ENCODE measurements around the gene UHRF1.
"Not testable (repeated sequence)": the region's sequence is repeated elsewhere in the genome, so short reads cannot be mapped to it uniquely, and the experiment has no call there.

UHRF1 gene

DNA sequence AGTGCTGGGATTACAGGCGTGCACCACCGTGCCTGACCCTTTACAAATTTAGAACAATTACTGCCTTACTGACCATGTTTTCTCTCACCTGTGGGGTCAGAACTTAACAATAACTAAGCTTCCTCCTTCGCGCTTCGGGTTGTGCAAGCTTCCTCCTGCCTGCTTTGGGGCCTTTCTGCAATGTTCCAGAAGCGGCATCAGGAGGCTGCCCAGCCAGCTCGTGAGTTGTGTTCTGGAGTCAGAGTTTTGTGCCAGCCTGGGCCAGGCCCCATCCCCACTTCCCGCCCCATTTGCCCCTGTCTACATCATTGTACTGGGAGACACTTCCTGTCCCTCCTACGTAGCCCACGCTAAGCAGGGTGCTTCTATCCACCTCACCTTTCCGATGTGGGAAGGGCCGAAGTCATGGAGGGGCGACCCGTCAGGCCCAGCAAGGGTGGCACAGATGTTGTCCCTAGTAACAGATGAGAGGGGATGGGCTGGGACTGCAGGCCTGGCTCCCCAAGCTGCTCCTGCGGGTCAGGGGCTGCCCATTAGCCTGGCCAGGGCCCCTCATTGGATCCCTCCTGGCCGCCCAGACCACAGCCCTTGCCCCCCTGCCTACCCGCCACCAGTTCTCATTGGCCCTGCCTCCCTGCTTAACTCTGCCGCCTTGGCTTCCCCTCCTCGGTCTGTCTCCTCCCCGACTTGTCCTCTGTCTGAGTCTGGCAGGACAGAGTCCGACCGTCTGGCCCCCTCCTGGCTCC, 13.4 kb downstream of the UHRF1 start:
- DNase-seq (ENCODE audit: insufficient read length), result no peak
- FAIRE-seq, result no peak

DNA sequence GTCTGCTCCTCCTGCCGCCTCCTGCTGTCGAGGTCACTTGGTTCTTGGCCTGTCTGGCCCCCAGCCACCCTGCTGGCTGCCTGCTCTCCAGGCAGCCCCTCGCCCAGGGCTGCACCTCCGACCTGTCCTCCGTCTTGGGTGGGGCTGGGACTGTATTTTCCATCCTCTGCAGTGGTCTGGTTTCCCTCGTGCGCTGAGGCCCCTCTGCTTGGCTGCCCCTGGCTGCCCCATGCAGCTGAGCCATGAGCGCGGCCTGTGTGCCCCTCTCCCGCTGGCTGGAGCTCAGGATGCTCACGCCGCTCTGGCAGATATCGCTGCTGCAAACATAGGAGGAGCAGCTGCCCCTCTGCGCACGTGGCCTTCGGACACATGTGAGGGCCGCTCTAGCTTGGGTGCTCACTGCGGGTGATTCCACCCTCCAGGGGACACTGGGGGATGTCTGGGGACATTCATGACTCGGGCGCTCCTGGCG, 14.0 kb downstream of the UHRF1 start:
- no peak for TF ChIP-seq POLR2A (IDR thresholded peaks at IDR 0.05; ENCODE audit: low read depth, low read length)
- TF ChIP-seq POLR2AphosphoS5 (IDR thresholded peaks at IDR 0.05; ENCODE audit: low read depth, low read length), result no peak
- TF ChIP-seq TAF1 (IDR thresholded peaks at IDR 0.05; ENCODE audit: borderline replicate concordance, low read depth, low read length), result no peak
- FAIRE-seq (no peak), DNase-seq (ENCODE audit: insufficient read length) (no peak)

More for the DNA sequence above, 13.4 kb downstream of the UHRF1 start:
- TF ChIP-seq POLR2AphosphoS5 (IDR thresholded peaks at IDR 0.05; ENCODE audit: low read depth, low read length) (no peak), POLR2A (IDR thresholded peaks at IDR 0.05; ENCODE audit: low read depth, low read length) (no peak), TAF1 (IDR thresholded peaks at IDR 0.05; ENCODE audit: borderline replicate concordance, low read depth, low read length) (no peak)

DNA sequence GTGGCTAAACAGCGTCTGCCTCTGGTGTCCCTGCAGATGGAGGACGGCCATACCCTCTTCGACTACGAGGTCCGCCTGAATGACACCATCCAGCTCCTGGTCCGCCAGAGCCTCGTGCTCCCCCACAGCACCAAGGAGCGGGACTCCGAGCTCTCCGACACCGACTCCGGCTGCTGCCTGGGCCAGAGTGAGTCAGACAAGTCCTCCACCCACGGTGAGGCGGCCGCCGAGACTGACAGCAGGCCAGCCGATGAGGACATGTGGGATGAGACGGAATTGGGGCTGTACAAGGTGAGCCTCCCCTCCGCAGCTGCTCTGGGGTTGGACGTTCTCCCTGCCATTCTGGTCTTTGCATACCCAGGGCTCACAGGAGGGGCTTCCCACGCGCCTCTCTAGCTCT, 19.9 kb downstream of the UHRF1 start:
- FAIRE-seq, result no peak
- TF ChIP-seq POLR2AphosphoS5 (IDR thresholded peaks at IDR 0.05; ENCODE audit: low read depth, low read length), result no peak
- TF ChIP-seq POLR2A (IDR thresholded peaks at IDR 0.05; ENCODE audit: low read depth, low read length), result no peak
- no peak for TF ChIP-seq TAF1 (IDR thresholded peaks at IDR 0.05; ENCODE audit: borderline replicate concordance, low read depth, low read length)
- no peak for DNase-seq (ENCODE audit: insufficient read length)

DNA sequence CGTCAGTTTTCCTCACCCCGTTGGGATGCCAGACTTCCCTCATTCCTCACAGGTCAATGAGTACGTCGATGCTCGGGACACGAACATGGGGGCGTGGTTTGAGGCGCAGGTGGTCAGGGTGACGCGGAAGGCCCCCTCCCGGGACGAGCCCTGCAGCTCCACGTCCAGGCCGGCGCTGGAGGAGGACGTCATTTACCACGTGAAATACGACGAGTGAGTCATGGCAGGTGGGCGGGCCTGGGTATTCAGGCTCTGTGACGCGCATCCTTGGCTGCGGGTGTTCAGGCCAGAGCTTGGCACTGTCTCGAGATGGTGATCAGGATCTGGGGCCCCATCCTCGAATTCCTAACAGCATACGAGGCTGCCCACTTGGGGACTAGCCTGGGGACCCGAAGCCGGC, 21.4 kb downstream of the UHRF1 start:
- DNase-seq (ENCODE audit: insufficient read length), result no peak
- TF ChIP-seq POLR2A (IDR thresholded peaks at IDR 0.05; ENCODE audit: low read depth, low read length) (no peak), TAF1 (IDR thresholded peaks at IDR 0.05; ENCODE audit: borderline replicate concordance, low read depth, low read length) (no peak), POLR2AphosphoS5 (IDR thresholded peaks at IDR 0.05; ENCODE audit: low read depth, low read length) (no peak)
- no peak for FAIRE-seq

DNA sequence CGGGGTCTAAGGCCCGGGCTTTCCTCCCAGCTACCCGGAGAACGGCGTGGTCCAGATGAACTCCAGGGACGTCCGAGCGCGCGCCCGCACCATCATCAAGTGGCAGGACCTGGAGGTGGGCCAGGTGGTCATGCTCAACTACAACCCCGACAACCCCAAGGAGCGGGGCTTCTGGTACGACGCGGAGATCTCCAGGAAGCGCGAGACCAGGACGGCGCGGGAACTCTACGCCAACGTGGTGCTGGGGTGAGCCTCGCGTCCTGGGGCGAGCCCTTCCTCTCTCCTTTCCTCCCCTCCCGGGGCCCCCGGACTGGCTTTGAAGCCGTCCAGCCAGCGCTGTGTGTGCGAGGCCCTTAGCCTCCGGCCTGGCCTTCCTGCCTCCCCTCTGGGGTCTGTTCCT, 23.4 kb downstream of the UHRF1 start:
- TF ChIP-seq POLR2AphosphoS5 (IDR thresholded peaks at IDR 0.05; ENCODE audit: low read depth, low read length) (no peak), TAF1 (IDR thresholded peaks at IDR 0.05; ENCODE audit: borderline replicate concordance, low read depth, low read length) (no peak), POLR2A (IDR thresholded peaks at IDR 0.05; ENCODE audit: low read depth, low read length) (no peak)
- FAIRE-seq, result no peak
- DNase-seq (ENCODE audit: insufficient read length), result no peak

DNA sequence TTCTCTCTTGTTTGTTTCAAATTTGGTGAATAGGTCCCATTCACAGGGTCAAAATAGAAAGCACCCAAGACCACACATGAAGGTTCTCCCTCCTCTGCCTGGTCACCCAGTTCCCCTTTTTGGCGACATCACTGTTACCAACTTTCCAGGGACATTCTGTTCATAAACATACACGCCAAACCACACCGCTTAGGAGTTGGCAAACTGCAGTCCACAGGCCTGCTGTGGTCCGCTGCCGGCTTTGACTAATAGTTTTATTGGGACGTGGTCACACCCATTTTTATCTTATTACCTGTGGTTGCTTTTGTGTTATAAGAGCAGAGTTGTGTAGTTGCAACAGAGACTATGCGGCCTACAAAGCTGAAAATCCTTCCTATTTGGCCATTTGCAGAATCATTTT, 24.2 kb downstream of the UHRF1 start:
- TF ChIP-seq POLR2AphosphoS5 (IDR thresholded peaks at IDR 0.05; ENCODE audit: low read depth, low read length) (no peak), POLR2A (IDR thresholded peaks at IDR 0.05; ENCODE audit: low read depth, low read length) (no peak), TAF1 (IDR thresholded peaks at IDR 0.05; ENCODE audit: borderline replicate concordance, low read depth, low read length) (no peak)
- no peak for DNase-seq (ENCODE audit: insufficient read length)
- no peak for FAIRE-seq

DNA sequence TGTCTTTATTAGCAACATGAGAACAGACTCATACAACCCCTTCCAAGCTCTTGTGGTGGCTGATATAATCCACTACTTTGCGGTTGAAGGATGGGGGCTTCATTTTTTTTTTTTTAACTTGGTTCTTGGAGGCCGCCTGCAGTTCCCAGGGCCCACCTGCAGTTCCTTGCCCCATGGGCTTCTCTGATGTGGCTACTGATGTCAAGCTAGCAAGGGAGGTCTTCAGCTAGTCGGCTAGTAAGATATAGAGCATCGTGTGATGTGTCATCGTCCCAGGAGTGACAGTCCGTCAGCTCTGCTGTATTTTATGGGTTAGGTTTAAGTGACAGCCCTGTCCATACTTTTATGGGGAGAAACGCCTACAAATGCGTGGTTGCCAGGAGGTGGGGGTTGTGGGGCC, 26.1 kb downstream of the UHRF1 start:
- TF ChIP-seq TAF1 (IDR thresholded peaks at IDR 0.05; ENCODE audit: borderline replicate concordance, low read depth, low read length) (no peak), POLR2A (IDR thresholded peaks at IDR 0.05; ENCODE audit: low read depth, low read length) (no peak), POLR2AphosphoS5 (IDR thresholded peaks at IDR 0.05; ENCODE audit: low read depth, low read length) (no peak)
- FAIRE-seq (no peak), DNase-seq (ENCODE audit: insufficient read length) (no peak)

DNA sequence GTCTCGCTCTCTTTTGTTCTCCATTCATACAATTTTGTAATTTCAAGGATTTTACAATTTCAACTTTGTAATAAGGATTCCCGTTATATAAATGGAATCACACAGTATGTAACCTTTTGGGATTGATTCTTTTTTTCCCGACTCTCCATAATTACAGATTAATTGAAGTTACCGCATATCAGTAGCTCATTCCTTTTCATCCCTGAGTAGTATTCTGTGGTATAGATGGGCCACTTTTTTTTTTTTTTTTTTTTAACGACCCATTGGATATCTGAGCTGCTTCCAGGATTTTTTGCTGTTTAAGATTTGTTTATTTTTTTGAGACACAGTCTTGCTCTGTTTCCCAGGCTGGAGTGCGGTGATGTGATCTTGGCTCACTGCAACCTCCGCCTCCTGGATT, 27.8 kb downstream of the UHRF1 start:
- FAIRE-seq (no peak), DNase-seq (ENCODE audit: insufficient read length) (no peak)
- TF ChIP-seq TAF1 (IDR thresholded peaks at IDR 0.05; ENCODE audit: borderline replicate concordance, low read depth, low read length), result no peak
- TF ChIP-seq POLR2AphosphoS5 (IDR thresholded peaks at IDR 0.05; ENCODE audit: low read depth, low read length), result no peak
- no peak for TF ChIP-seq POLR2A (IDR thresholded peaks at IDR 0.05; ENCODE audit: low read depth, low read length)

DNA sequence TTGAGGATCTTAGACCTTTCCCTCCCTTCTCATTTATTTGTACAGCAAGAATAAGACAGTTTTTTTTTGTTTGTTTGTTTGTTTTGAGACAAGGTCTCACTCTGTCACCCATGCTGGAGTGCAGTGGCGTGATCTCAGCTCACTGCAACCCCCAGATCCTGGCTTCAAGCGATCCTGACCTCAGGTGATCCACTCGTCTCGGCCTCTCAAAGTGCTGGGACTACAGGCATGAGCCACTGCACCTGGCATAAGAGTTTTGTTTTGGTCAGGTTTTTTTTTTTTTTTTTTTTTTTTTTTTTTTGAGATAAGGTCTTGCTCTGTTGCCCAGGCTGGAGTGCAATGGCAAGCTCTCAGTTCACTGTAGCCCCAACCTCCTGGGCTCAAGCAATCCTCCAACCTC, 29.2 kb downstream of the UHRF1 start:
- DNase-seq (ENCODE audit: insufficient read length); FAIRE-seq: not testable (repeated sequence)

DNA sequence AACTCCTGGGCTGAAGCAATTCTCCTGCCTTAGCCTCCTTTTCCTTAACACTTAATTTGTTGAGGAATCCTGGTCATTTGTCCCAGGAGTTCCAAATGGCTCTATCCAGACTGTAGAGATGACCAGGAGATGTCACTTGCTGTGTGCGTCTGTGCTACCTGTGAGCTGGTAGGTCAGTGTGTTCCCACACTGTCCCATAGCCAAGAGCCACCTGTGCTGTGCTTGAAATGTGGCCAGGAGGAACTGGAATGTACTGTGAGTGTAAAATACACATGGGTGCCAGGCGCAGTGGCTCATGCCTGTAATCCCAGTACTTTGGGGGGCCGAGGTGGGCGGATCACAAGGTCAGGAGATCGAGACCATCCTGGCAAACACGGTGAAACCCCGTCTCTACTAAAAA, 30.2 kb downstream of the UHRF1 start:
- no peak for FAIRE-seq
- no peak for TF ChIP-seq TAF1 (IDR thresholded peaks at IDR 0.05; ENCODE audit: borderline replicate concordance, low read depth, low read length)
- TF ChIP-seq POLR2AphosphoS5 (IDR thresholded peaks at IDR 0.05; ENCODE audit: low read depth, low read length), result no peak
- no peak for TF ChIP-seq POLR2A (IDR thresholded peaks at IDR 0.05; ENCODE audit: low read depth, low read length)
- DNase-seq (ENCODE audit: insufficient read length), result no peak

DNA sequence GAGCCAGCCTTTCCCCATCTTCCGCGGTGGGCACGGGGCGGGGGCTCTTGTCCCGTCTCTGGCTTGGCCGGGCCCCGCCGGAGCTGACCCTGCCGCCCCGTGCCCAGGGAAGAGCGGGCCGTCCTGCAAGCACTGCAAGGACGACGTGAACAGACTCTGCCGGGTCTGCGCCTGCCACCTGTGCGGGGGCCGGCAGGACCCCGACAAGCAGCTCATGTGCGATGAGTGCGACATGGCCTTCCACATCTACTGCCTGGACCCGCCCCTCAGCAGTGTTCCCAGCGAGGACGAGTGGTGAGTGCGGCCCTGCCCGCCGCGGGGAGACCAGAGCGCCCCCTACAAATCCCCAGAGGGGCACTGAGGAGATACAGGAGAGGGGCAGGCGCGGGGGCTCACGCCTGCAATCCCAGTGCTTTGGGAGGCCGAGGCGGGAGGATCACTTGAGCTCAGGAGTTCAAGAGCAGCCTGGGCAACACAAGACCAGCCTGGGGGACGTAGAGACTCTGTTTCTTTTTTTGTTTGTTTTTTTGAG, 32.4 kb downstream of the UHRF1 start:
- FAIRE-seq; DNase-seq (ENCODE audit: insufficient read length): not testable (repeated sequence)

DNA sequence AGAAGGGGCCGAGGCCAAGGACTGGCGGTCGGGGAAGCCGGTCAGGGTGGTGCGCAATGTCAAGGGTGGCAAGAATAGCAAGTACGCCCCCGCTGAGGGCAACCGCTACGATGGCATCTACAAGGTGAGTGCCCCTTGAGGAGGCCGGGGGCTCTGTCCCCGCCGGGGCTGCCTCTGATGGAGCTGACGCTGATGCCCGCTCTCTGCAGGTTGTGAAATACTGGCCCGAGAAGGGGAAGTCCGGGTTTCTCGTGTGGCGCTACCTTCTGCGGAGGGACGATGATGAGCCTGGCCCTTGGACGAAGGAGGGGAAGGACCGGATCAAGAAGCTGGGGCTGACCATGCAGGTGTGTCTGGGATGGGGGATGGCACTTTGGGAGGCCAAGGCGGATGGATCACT, 41.3 kb downstream of the UHRF1 start:
- DNase-seq (ENCODE audit: insufficient read length); FAIRE-seq: not testable (repeated sequence)

DNA sequence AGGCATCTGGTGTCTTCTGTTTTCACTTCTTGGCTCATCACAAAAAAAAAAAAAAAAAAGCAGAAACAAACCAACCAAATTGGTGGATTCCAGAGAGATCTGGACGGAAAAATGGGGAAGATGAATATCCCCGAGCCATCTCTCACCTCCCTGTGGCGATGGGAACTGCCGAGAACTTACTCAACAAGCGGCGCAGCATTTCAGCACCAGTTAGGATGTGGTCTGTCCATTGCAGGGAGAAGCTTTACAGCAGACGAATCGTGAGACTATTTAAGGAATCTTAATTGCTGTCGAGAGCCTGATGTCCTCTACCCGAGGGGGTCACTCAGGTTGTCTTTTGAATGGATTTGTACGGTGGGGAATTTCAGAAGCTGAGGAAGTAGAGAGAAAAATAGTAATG, 42.4 kb downstream of the UHRF1 start:
- DNase-seq (ENCODE audit: insufficient read length) (no peak), FAIRE-seq (no peak)
- TF ChIP-seq POLR2AphosphoS5 (IDR thresholded peaks at IDR 0.05; ENCODE audit: low read depth, low read length) (no peak), TAF1 (IDR thresholded peaks at IDR 0.05; ENCODE audit: borderline replicate concordance, low read depth, low read length) (no peak), POLR2A (IDR thresholded peaks at IDR 0.05; ENCODE audit: low read depth, low read length) (no peak)
